Right lobe of liver (tissue), 6 donors: ENCODE measurements around the gene KLF5. TPM values are rescaled to one million over a fixed set of nuclear protein-coding genes. Genes with fewer than 3 reads are reported as not detected.

Experiments
- ATAC-seq, 4 donors: fragments of 200-7000 bp; cut with Tn5 transposase; one replicate each; pipeline ENCODE4 v1.9.1; 2020; ENCODE audit warnings: mild to moderate bottlenecking in 4 of 4, moderate library complexity in 4 of 4
- DNase-seq, 3 donors: peaks; one replicate each; pipeline ENCODE4 v3.0.0-alpha.2; 2020
- H3K27ac ChIP-seq, 3 donors: fragments of 200-600 bp; one replicate each; pipeline ENCODE4 v1.8.0; 2022
- H3K27me3 ChIP-seq, 2 donors: fragments of 200-600 bp; one replicate each; pipeline ENCODE4 v1.8.0; 2022
- H3K36me3 ChIP-seq, 4 donors: fragments of 200-600 bp; sonication (generic) in 1 of 4; one replicate each; pipeline versions ENCODE4 v1.5.1 to v1.8.0; 2017 to 2022; ENCODE audit warnings: control low read depth in 1 of 4
- H3K4me1 ChIP-seq, 4 donors: fragments of 200-600 bp; sonication (generic) in 1 of 4; one replicate each; pipeline versions ENCODE4 v1.5.1 to v1.8.0; 2017 to 2022; ENCODE audit warnings: control low read depth in 1 of 4
- H3K4me3 ChIP-seq, 3 donors: fragments of 200-600 bp; one replicate each; pipeline ENCODE4 v1.8.0; 2022
- H3K9me3 ChIP-seq, 4 donors: fragments of 200-600 bp; sonication (generic) in 1 of 4; one replicate each; pipeline versions ENCODE4 v1.5.1 to v1.8.0; 2017 to 2022; ENCODE audit warnings: control low read depth in 1 of 4
- POLR2A ChIP-seq: fragments of 450-650 bp; IDR thresholded peaks from one replicate; pipeline ENCODE4 v1.6.1; 2017; ENCODE audit warnings: antibody characterized with exemption, mild to moderate bottlenecking
- WGBS: methylation state at CpG from one replicate; pipeline ENCODE4 v1.1.6; 2018; ENCODE audit warnings: low coverage, low lambda C conversion rate; ENCODE audit not compliant: insufficient coverage; ENCODE audit errors: missing lambda C conversion rate; 5-methylcytosine and 5-hydroxymethylcytosine counted together
- intact Hi-C, 2 donors: fragments of 100-400 bp; cut with DNase I; formaldehyde crosslinking; loops; one replicate each; pipeline versions ENCODE4 v1.11.2 to v1.14.1; 2022
- total RNA-seq, 6 experiments: library from RNA; depleted of rRNA in 2 of 6; stranded (reverse); fragments of >200 nt in 2 of 6; fragmentation: NEBNext Ultra II Directional in 3 of 6; extraction: Animal tissue kit (Norgen Biotek cat#: 25700) in 3 of 6; gene quantifications; one replicate each; pipeline versions ENCODE4 v1.1.0 to v1.2.4, GENCODE V29; 2016 to 2023
- TF ChIP-seq, protein P1 (sequence below), 4 donors: fragments of 200-600 bp in 3 of 4; fragments of 450-650 bp in 1 of 4; IDR thresholded peaks; one replicate each; pipeline versions ENCODE4 v1.5.1 to v1.8.0; 2016 to 2022; ENCODE audit warnings: antibody characterized with exemption in 4 of 4, mild to moderate bottlenecking in 2 of 4
- donor health status: DM: no; HTN: yes; CAD: no.
- donor health status: DM: no; HTN: no; CAD: no.
- donor health status: DM: no; HTN: no; CAD: no.
- donor health status: DM: no; HTN: yes; CAD: no.
- donor health status: DM: no; HTN: yes; CAD: no.

KLF5 gene
- total RNA-seq, 6 experiments from 2014 or later: 0.29 to 4.2 (median 0.74) TPM

DNA sequence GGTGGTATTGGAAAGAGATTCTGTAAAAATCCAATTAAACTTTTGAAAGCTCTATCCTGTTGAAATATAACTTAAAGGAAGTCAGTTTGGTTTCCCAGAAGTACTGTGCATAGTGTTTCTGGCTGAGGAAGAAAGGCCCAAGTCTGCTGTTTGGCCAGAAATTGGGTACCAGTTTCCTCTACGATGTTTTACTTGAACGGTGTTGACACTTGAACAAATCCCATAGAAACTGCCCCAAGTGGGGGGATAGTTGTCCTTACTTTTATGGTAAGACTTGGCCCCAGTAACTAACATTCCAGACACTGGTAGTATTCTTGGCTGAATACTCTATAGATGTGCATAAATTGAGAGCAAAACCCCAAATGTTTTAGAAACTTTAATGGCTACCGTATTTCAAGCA lies 14.2 kb downstream of the KLF5 start:
- Histone ChIP-seq H3K27ac (no peak overlapping the region), H3K4me3 (no peak overlapping the region), H3K27me3 (no peaks in the 10 kb centered on the region), H3K9me3 (no peaks in the 10 kb centered on the region), H3K36me3 (no peaks in the 10 kb centered on the region), H3K4me1 (no peaks in the 10 kb centered on the region)
- ATAC-seq (no peak), DNase-seq (no peak)
- no peak for TF ChIP-seq POLR2A
- TF ChIP-seq, protein P1, sequence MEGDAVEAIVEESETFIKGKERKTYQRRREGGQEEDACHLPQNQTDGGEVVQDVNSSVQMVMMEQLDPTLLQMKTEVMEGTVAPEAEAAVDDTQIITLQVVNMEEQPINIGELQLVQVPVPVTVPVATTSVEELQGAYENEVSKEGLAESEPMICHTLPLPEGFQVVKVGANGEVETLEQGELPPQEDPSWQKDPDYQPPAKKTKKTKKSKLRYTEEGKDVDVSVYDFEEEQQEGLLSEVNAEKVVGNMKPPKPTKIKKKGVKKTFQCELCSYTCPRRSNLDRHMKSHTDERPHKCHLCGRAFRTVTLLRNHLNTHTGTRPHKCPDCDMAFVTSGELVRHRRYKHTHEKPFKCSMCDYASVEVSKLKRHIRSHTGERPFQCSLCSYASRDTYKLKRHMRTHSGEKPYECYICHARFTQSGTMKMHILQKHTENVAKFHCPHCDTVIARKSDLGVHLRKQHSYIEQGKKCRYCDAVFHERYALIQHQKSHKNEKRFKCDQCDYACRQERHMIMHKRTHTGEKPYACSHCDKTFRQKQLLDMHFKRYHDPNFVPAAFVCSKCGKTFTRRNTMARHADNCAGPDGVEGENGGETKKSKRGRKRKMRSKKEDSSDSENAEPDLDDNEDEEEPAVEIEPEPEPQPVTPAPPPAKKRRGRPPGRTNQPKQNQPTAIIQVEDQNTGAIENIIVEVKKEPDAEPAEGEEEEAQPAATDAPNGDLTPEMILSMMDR (IDR thresholded peaks at IDR 0.05): no peak
- 79% methylated on average over 3 of the region's 3 CpGs for WGBS
- intact Hi-C loops: no loop called here

DNA sequence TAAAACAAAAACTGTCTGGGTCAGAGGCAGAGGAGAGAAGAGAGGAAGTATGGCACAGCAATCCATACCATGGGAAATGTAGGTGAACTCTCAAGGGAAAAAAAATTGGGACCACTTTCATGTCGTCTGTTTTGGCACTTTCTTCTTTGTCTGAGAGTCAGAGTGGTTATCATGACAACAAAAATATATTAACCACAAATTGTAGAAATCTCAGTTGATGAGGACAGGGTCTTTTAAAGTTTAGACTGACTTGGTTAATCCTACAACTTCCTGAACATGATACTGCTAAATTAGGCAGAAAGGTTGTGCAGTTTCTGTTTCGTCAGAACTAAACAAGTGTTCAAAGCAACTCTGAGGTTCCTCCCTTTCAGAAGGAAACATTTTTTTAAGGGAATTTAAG lies 15.2 kb downstream of the KLF5 start:
- no peak overlapping the region for H3K27ac ChIP-seq

DNA sequence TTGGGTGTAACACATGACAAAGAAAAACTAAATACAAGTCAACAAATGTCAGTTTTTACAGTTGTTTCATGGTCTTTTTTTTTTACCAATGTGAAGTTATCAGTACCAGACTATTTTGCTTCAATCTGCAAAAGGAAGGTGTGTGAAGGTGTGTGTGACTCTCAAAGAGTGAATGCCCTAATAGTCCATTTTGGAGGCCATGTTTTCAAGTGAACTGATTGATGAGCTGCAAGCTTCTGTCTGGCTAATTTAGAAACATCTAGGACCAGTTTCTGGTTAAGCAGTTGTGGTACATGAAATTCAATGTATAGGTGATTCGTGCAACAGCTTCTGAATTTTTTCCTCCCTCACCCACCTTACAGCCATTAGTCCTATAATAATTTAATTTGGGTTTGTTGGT lies 16.1 kb downstream of the KLF5 start:
- Histone ChIP-seq H3K36me3 (no peaks in the 10 kb centered on the region), H3K4me1 (no peaks in the 10 kb centered on the region), H3K27me3 (no peaks in the 10 kb centered on the region), H3K9me3 (no peaks in the 10 kb centered on the region), H3K4me3 (no peak overlapping the region), H3K27ac (no peak overlapping the region)
- ATAC-seq (no peak), DNase-seq (no peak)
- TF ChIP-seq, protein P1 (IDR thresholded peaks at IDR 0.05): no peak
- no peak for TF ChIP-seq POLR2A
- 100% methylated on average over 1 of the region's 1 CpG for WGBS
- intact Hi-C loops: no loop called here

More for the DNA sequence above, 15.2 kb downstream of the KLF5 start:
- Histone ChIP-seq H3K4me1 (no peaks in the 10 kb centered on the region), H3K36me3 (no peaks in the 10 kb centered on the region), H3K4me3 (no peak overlapping the region), H3K27me3 (no peaks in the 10 kb centered on the region), H3K9me3 (no peaks in the 10 kb centered on the region)
- WGBS: 47% methylated on average over 2 of the region's 2 CpGs
- TF ChIP-seq POLR2A: no peak
- TF ChIP-seq, protein P1 (IDR thresholded peaks at IDR 0.05): no peak
- no peak for ATAC-seq
- intact Hi-C loops: no loop called here
- DNase-seq: no peak

DNA sequence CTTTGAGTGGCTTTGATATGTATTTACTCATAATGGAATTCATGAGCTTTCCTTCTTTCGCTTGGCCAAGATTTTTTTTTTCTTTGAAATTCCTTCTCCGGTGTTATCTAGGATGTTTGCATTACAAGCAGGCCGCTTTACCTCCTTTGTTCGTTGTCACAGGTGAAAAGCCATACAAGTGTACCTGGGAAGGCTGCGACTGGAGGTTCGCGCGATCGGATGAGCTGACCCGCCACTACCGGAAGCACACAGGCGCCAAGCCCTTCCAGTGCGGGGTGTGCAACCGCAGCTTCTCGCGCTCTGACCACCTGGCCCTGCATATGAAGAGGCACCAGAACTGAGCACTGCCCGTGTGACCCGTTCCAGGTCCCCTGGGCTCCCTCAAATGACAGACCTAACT lies 16.7 kb downstream of the KLF5 start:
- TF ChIP-seq POLR2A: no peak
- TF ChIP-seq, protein P1 (IDR thresholded peaks at IDR 0.05): no peak
- DNase-seq: no peak
- Histone ChIP-seq H3K36me3 (no peaks in the 10 kb centered on the region), H3K4me3 (no peak overlapping the region), H3K27me3 (no peaks in the 10 kb centered on the region), H3K9me3 (no peaks in the 10 kb centered on the region), H3K27ac (no peak overlapping the region), H3K4me1 (no peaks in the 10 kb centered on the region)
- ATAC-seq: no peak
- 74% methylated on average over 16 of the region's 18 CpGs for WGBS
- intact Hi-C loops: no loop called here

DNA sequence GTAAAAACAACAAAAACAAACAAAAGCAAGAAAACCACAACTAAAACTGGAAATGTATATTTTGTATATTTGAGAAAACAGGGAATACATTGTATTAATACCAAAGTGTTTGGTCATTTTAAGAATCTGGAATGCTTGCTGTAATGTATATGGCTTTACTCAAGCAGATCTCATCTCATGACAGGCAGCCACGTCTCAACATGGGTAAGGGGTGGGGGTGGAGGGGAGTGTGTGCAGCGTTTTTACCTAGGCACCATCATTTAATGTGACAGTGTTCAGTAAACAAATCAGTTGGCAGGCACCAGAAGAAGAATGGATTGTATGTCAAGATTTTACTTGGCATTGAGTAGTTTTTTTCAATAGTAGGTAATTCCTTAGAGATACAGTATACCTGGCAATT lies 17.1 kb downstream of the KLF5 start:
- no peak for ATAC-seq
- no peak overlapping the region for H3K4me3 ChIP-seq
- DNase-seq: no peak
- no peak for TF ChIP-seq POLR2A
- TF ChIP-seq, protein P1 (IDR thresholded peaks at IDR 0.05): no peak
- H3K27ac ChIP-seq: no peak overlapping the region
- H3K9me3 ChIP-seq: no peaks in the 10 kb centered on the region
- H3K27me3 ChIP-seq: no peaks in the 10 kb centered on the region
- H3K36me3 ChIP-seq: no peaks in the 10 kb centered on the region
- no peaks in the 10 kb centered on the region for H3K4me1 ChIP-seq
- intact Hi-C loops: no loop called here
- WGBS: 73% methylated on average over 2 of the region's 2 CpGs
